T-helper 1 cell treated with Interleukin-12 subunit alpha and Interleukin-12 subunit beta and Interleukin-4 antibody, amounts not matched to agents 30 ng/mL and 1 ng/mL, for 36 hours (primary cell): ENCODE measurements around the gene NBDY. TPM values are rescaled to one million over a fixed set of nuclear protein-coding genes. Genes with fewer than 3 reads are reported as not detected.
"Not testable (repeated sequence)": the region's sequence is repeated elsewhere in the genome, so short reads cannot be mapped to it uniquely, and the experiment has no call there.

Source experiments
- intact Hi-C: fragments of 100-400 bp; cut with micrococcal nuclease; formaldehyde crosslinking; loops from one replicate; pipeline ENCODE4 v1.15.1; 2024
- total RNA-seq: library from RNA; stranded (reverse); gene quantifications from 2 replicates; pipeline ENCODE4 v1.2.3, GENCODE V29; 2022

Gene NBDY
- total RNA-seq, 1 donor from 2014 or later, result 46.5 TPM

- intact Hi-C loops, result no loop called here
Measured at GRCh38 chrX:56764153-56764974, 35.3 kb downstream of the NBDY start.

GRCh38 chrX:56764975-56765791, 36.1 kb downstream of the NBDY start:
- intact Hi-C loops, result no loop called here

- intact Hi-C loops, result no loop called here
Measured at GRCh38 chrX:56765811-56766553, 36.9 kb downstream of the NBDY start.

GRCh38 chrX:56766554-56767347, 37.7 kb downstream of the NBDY start:
- intact Hi-C loops, result no loop called here

GRCh38 chrX:56767348-56768119, 38.5 kb downstream of the NBDY start:
- intact Hi-C loops, result not testable (repeated sequence)

GRCh38 chrX:56768120-56768660, 39.1 kb downstream of the NBDY start:
- intact Hi-C loops, result not testable (repeated sequence)

- intact Hi-C loops, result not testable (repeated sequence)
Measured at GRCh38 chrX:56772675-56773521, 43.9 kb downstream of the NBDY start.

- intact Hi-C loops, result not testable (repeated sequence)
Measured at GRCh38 chrX:56773522-56774060, 44.5 kb downstream of the NBDY start.

GRCh38 chrX:56778099-56778923, 49.3 kb downstream of the NBDY start:
- intact Hi-C loops, result not testable (repeated sequence)

GRCh38 chrX:56778924-56779468, 50.0 kb downstream of the NBDY start:
- intact Hi-C loops, result not testable (repeated sequence)

- intact Hi-C loops, result not testable (repeated sequence)
Measured at GRCh38 chrX:56780681-56781649, 51.9 kb downstream of the NBDY start.

- intact Hi-C loops, result no loop called here
Measured at GRCh38 chrX:56782352-56782751, 53.3 kb downstream of the NBDY start.

GRCh38 chrX:56782791-56783449, 53.9 kb downstream of the NBDY start:
- intact Hi-C loops, result no loop called here

- intact Hi-C loops, result no loop called here
Measured at GRCh38 chrX:56783450-56783831, 54.4 kb downstream of the NBDY start.

GRCh38 chrX:56783996-56784620, 55.1 kb downstream of the NBDY start:
- intact Hi-C loops, result no loop called here
